IMR-90 (cell line): Measurements from ENCODE around the gene IRF2BP2. TPM values are rescaled to one million over a fixed set of nuclear protein-coding genes. Genes with fewer than 3 reads are reported as not detected.

ENCODE experiments used
- ATAC-seq: fragments of 200-7000 bp; cut with Tn5 transposase; 2 replicates; pipeline ENCODE4 v1.9.1; 2020; ENCODE audit warnings: low read depth, mild to moderate bottlenecking, moderate library complexity
- BruUV-seq: library from RNA; stranded (reverse); fragments of 400-500 nt; replicated peaks from 2 replicates; lab custom pipeline; 2021; lab: Mats Ljungman, UMichigan
- CTCF ChIA-PET: fragments of 300-600 bp; formaldehyde crosslinking; extraction: SDS; loops from one replicate; lab custom pipeline; 2021; ENCODE audit warnings: antibody characterized with exemption; lab: Yijun Ruan, JAX
- POLR2A ChIA-PET: fragments of 300-600 bp; sonication (Branson Sonifier 250); formaldehyde crosslinking; loops from one replicate; lab custom pipeline; 2022; ENCODE audit warnings: antibody characterized with exemption; ENCODE audit not compliant: unreplicated experiment; lab: Charles Lee
- DNase-seq: peaks from one replicate; pipeline ENCODE4 v3.0.0; 2013
- H2AFZ ChIP-seq: replicated peaks from 2 replicates; pipeline ENCODE3; 2013; ENCODE audit warnings: low read length, mild to moderate bottlenecking; ENCODE audit not compliant: poor library complexity
- H2AK5ac ChIP-seq: 2 replicates; pipeline ENCODE4 v1.6.1; 2013; ENCODE audit warnings: low read depth, low read length, inconsistent platforms
- H2AK9ac ChIP-seq: replicated peaks from 2 replicates; pipeline ENCODE3; 2013; ENCODE audit warnings: mild to moderate bottlenecking, low read depth, low read length, moderate library complexity; ENCODE audit not compliant: poor library complexity
- H2BK120ac ChIP-seq: 2 replicates; pipeline ENCODE4 v1.6.1; 2013; ENCODE audit warnings: low read depth, low read length, inconsistent platforms
- H2BK15ac ChIP-seq: 3 replicates; pipeline ENCODE4 v1.6.1; 2013; ENCODE audit warnings: low read depth, low read length, inconsistent platforms
- H2BK20ac ChIP-seq: 2 replicates; pipeline ENCODE4 v1.6.1; 2013; ENCODE audit warnings: low read depth, mild to moderate bottlenecking, inconsistent platforms, low read length, moderate library complexity
- H2BK5ac ChIP-seq: 2 replicates; pipeline ENCODE4 v1.6.1; 2013; ENCODE audit warnings: mild to moderate bottlenecking, low read depth, low read length, inconsistent platforms; ENCODE audit not compliant: poor library complexity, severe bottlenecking
- H3K14ac ChIP-seq: replicated peaks from 2 replicates; pipeline ENCODE4 v1.6.1; 2013; ENCODE audit warnings: low read depth, low read length, inconsistent platforms
- H3K18ac ChIP-seq: 2 replicates; pipeline ENCODE4 v1.6.1; 2013; ENCODE audit warnings: low read depth, low read length, control low read depth
- H3K23ac ChIP-seq: 2 replicates; pipeline ENCODE4 v1.6.1; 2013; ENCODE audit warnings: low read depth, low read length, inconsistent platforms
- H3K27ac ChIP-seq: 2 replicates; pipeline ENCODE4 v1.5.1; 2013; ENCODE audit warnings: mild to moderate bottlenecking, control low read depth, low read length; ENCODE audit not compliant: insufficient read depth
- H3K27me3 ChIP-seq: 2 replicates; pipeline ENCODE4 v1.6.1; 2013; ENCODE audit warnings: low read length; ENCODE audit not compliant: control insufficient read depth, insufficient read depth
- H3K36me3 ChIP-seq: 2 replicates; pipeline ENCODE4 v1.6.1; 2013; ENCODE audit warnings: low read length, mixed read lengths; ENCODE audit not compliant: control insufficient read depth, insufficient read depth
- H3K4ac ChIP-seq: 2 replicates; pipeline ENCODE4 v1.6.1; 2013; ENCODE audit warnings: low read depth, low read length, inconsistent platforms
- H3K4me1 ChIP-seq: 2 replicates; pipeline ENCODE4 v1.6.1; 2013; ENCODE audit warnings: low read length, mixed read lengths; ENCODE audit not compliant: control insufficient read depth, insufficient read depth
- H3K4me2 ChIP-seq: 2 replicates; pipeline ENCODE4 v1.6.1; 2013; ENCODE audit warnings: low read depth, mild to moderate bottlenecking, control low read depth, low read length, moderate library complexity
- H3K4me3 ChIP-seq: 2 replicates; pipeline ENCODE4 v1.5.1; 2013; ENCODE audit warnings: low read depth, mild to moderate bottlenecking, control low read depth, low read length, moderate library complexity; ENCODE audit not compliant: insufficient read depth
- H3K56ac ChIP-seq: 2 replicates; pipeline ENCODE4 v1.6.1; 2013; ENCODE audit warnings: low read length, inconsistent platforms; ENCODE audit not compliant: insufficient read depth; ENCODE audit errors: extremely low read depth
- H3K79me1 ChIP-seq, 2 experiments: 2 replicates each; pipeline ENCODE4 v1.6.1; 2013; ENCODE audit warnings: low read length in 2 of 2, inconsistent platforms in 1 of 2, low read depth in 1 of 2
- H3K9ac ChIP-seq: 2 replicates; pipeline ENCODE4 v1.6.1; 2013; ENCODE audit warnings: low read depth, low read length, control low read depth
- H3K9me1 ChIP-seq: 2 replicates; pipeline ENCODE4 v1.6.1; 2013; ENCODE audit warnings: low read length, inconsistent platforms; ENCODE audit not compliant: insufficient read depth
- H3K9me3 ChIP-seq: 2 replicates; pipeline ENCODE4 v1.6.1; 2013; ENCODE audit warnings: low read length; ENCODE audit not compliant: control insufficient read depth, insufficient read depth
- H4K20me1 ChIP-seq: 2 replicates; pipeline ENCODE4 v1.6.1; 2013; ENCODE audit warnings: low read length, inconsistent platforms; ENCODE audit not compliant: insufficient read depth
- H4K5ac ChIP-seq: 2 replicates; pipeline ENCODE4 v1.6.1; 2013; ENCODE audit warnings: mild to moderate bottlenecking, low read depth, low read length, control low read depth
- H4K8ac ChIP-seq, 2 experiments: 2 replicates each; pipeline ENCODE4 v1.6.1; 2013; ENCODE audit warnings: low read depth in 2 of 2, low read length in 2 of 2, control low read depth in 1 of 2, inconsistent platforms in 1 of 2
- H4K91ac ChIP-seq: 2 replicates; pipeline ENCODE4 v1.6.1; 2013; ENCODE audit warnings: low read depth, low read length, inconsistent platforms; ENCODE audit not compliant: insufficient read depth
- BHLHE40 ChIP-seq: fragments of 150-350 bp; IDR thresholded peaks from 2 replicates; pipeline ENCODE4 v1.6.1; 2016; ENCODE audit warnings: mild to moderate bottlenecking, low read depth, low read length
- CEBPB ChIP-seq: IDR thresholded peaks from 2 replicates; pipeline ENCODE4 v1.6.1; 2012; ENCODE audit warnings: low read depth, low read length, improper control_type of control experiment
- CHD1 ChIP-seq: IDR thresholded peaks from 2 replicates; pipeline ENCODE4 v1.6.1; 2012; ENCODE audit warnings: low read depth, low read length, improper control_type of control experiment
- FOS ChIP-seq: fragments of 150-350 bp; IDR thresholded peaks from 2 replicates; pipeline ENCODE4 v1.6.1; 2016; ENCODE audit warnings: low read depth, low read length
- MAFK ChIP-seq: IDR thresholded peaks from 2 replicates; pipeline ENCODE4 v1.6.1; 2012; ENCODE audit warnings: low read depth, low read length, improper control_type of control experiment
- MAZ ChIP-seq: IDR thresholded peaks from 2 replicates; pipeline ENCODE4 v1.6.1; 2012; ENCODE audit warnings: low read depth, mild to moderate bottlenecking, low read length, improper control_type of control experiment, moderate library complexity, borderline replicate concordance
- MXI1 ChIP-seq: IDR thresholded peaks from 2 replicates; pipeline ENCODE4 v1.6.1; 2012; ENCODE audit warnings: low read depth, mild to moderate bottlenecking, low read length, moderate library complexity, borderline replicate concordance
- NFE2L2 ChIP-seq: fragments of 150-350 bp; IDR thresholded peaks from 2 replicates; pipeline ENCODE4 v1.6.1; 2016; ENCODE audit warnings: low read depth, mild to moderate bottlenecking, low read length
- POLR2A ChIP-seq: IDR thresholded peaks from 2 replicates; pipeline ENCODE4 v1.6.1; 2012; ENCODE audit warnings: mild to moderate bottlenecking, low read depth, low read length
- RAD21 ChIP-seq: IDR thresholded peaks from 2 replicates; pipeline ENCODE4 v1.6.1; 2012; ENCODE audit warnings: low read length, improper control_type of control experiment
- RCOR1 ChIP-seq: IDR thresholded peaks from 2 replicates; pipeline ENCODE4 v1.6.1; 2012; ENCODE audit warnings: mild to moderate bottlenecking, low read length, improper control_type of control experiment; ENCODE audit not compliant: insufficient replicate concordance
- RFX5 ChIP-seq: IDR thresholded peaks from 2 replicates; pipeline ENCODE4 v1.8.0; 2012; ENCODE audit warnings: low read depth, mild to moderate bottlenecking, low read length, moderate library complexity
- SMC3 ChIP-seq: fragments of 150-350 bp; IDR thresholded peaks from 2 replicates; pipeline ENCODE4 v1.6.1; 2016; ENCODE audit warnings: low read depth, mild to moderate bottlenecking, antibody characterized with exemption, low read length, moderate library complexity
- WGBS, 2 experiments: methylation state at CpG; one replicate each; pipeline versions ENCODE4 v1.1.5 to v1.1.7; 2013; ENCODE audit warnings: missing lambda C conversion rate in 2 of 2; ENCODE audit not compliant: insufficient read length in 1 of 2; ENCODE audit errors: extremely low coverage in 2 of 2; 5-methylcytosine and 5-hydroxymethylcytosine counted together
- dilution Hi-C: fragments of 300-500 bp; cut with HindIII; formaldehyde crosslinking; loops from one replicate; pipeline ENCODE4 v1.14.3; 2018; ENCODE audit warnings: low sequenced_read_pairs; ENCODE audit not compliant: unreplicated experiment
- in situ Hi-C: fragments of 300-500 bp; cut with MboI; formaldehyde crosslinking; loops from 3 replicates; pipeline ENCODE4 v1.14.3; 2019; ENCODE audit warnings: low sequenced_read_pairs, inconsistent platforms, mixed read lengths
- intact Hi-C: fragments of 100-400 bp; cut with micrococcal nuclease; formaldehyde crosslinking; loops from 2 replicates; pipeline ENCODE4 v1.10.0; 2022
- polyA plus RNA-seq, 3 experiments: library from polyadenylated mRNA; depleted of rRNA; stranded (reverse); fragments of >200 nt; gene quantifications; 2 replicates each; pipeline ENCODE4 v1.2.3, GENCODE V29; 2012; ENCODE audit warnings: low replicate concordance in 1 of 3
- total RNA-seq: library from RNA; depleted of rRNA; stranded (reverse); fragments of >200 nt; gene quantifications from 2 replicates; pipeline ENCODE4 v1.2.3, GENCODE V29; 2012
- TF ChIP-seq, protein P1 (sequence below): conservative IDR thresholded peaks from 2 replicates; pipeline ENCODE4 v1.5.1; 2012; ENCODE audit warnings: mild to moderate bottlenecking, low read depth, low read length, improper control_type of control experiment
- TF ChIP-seq, protein P2 (sequence below): fragments of 150-350 bp; IDR thresholded peaks from 2 replicates; pipeline ENCODE4 v1.6.1; 2017; ENCODE audit warnings: mild to moderate bottlenecking, antibody characterized with exemption, low read length, low read depth
- TF ChIP-seq, protein P3 (sequence below): fragments of 150-350 bp; IDR thresholded peaks from 2 replicates; pipeline ENCODE4 v1.6.1; 2016; ENCODE audit warnings: low read depth, mild to moderate bottlenecking, low read length, moderate library complexity, borderline replicate concordance

The IRF2BP2 gene
- total and polyA plus RNA-seq, 2 of the 4 experiments (the other 2 are of a cell fraction) = 47.0 to 66.6 TPM

GRCh38 chr1:234647758-234648157 lies 37.8 kb upstream of the IRF2BP2 start:
- in situ Hi-C loops (no loop called here), dilution Hi-C loops (no loop called here), intact Hi-C loops (no loop called here)
- Histone ChIP-seq H3K27me3 (no peaks in the 10 kb centered on the region), H3K36me3 (no peaks in the 10 kb centered on the region), H2BK120ac (no peak overlapping the region), H3K9me3 (peaks cover 8% of the 10 kb centered on the region), H4K20me1 (no peaks in the 10 kb centered on the region), H4K5ac (no peak overlapping the region), H2AK5ac (no peak overlapping the region), H2AFZ (no peak overlapping the region), H4K8ac (no peak overlapping the region), H2BK5ac (no peak overlapping the region), H4K91ac (no peak overlapping the region), H3K4me3 (no peak overlapping the region), H3K23ac (no peak overlapping the region), H2BK15ac (no peak overlapping the region), H3K9ac (no peak overlapping the region), H3K4me2 (no peak overlapping the region), H2BK20ac (no peak overlapping the region), H3K14ac (no peak overlapping the region), H3K18ac (no peak overlapping the region), H3K4ac (no peak overlapping the region), H3K4me1 (no peaks in the 10 kb centered on the region), H3K27ac (no peak overlapping the region), H3K56ac (no peak overlapping the region), H3K9me1 (peaks cover 4% of the 10 kb centered on the region; the same call in 1 of the 2 replicates), H3K79me1 (no peaks in the 10 kb centered on the region), H2AK9ac (no peak overlapping the region)
- ATAC-seq = no peak
- ChIA-PET CTCF (no interaction called here), POLR2A (no interaction called here)
- WGBS, 2 experiments = 80% methylated on average over 1 of the region's 2 CpGs; no CpG with 5 or more reads in 1 of the 2 experiments
- no peak for DNase-seq
- BruUV-seq = no TSS peak
- TF ChIP-seq FOS (no peak), CHD1 (no peak), BHLHE40 (no peak), RFX5 (no peak), POLR2A (no peak), RCOR1 (no peak), CEBPB (no peak), RAD21 (no peak), NFE2L2 (no peak), MAFK (no peak), MXI1 (no peak), SMC3 (no peak), MAZ (no peak)
- TF ChIP-seq, protein P1, sequence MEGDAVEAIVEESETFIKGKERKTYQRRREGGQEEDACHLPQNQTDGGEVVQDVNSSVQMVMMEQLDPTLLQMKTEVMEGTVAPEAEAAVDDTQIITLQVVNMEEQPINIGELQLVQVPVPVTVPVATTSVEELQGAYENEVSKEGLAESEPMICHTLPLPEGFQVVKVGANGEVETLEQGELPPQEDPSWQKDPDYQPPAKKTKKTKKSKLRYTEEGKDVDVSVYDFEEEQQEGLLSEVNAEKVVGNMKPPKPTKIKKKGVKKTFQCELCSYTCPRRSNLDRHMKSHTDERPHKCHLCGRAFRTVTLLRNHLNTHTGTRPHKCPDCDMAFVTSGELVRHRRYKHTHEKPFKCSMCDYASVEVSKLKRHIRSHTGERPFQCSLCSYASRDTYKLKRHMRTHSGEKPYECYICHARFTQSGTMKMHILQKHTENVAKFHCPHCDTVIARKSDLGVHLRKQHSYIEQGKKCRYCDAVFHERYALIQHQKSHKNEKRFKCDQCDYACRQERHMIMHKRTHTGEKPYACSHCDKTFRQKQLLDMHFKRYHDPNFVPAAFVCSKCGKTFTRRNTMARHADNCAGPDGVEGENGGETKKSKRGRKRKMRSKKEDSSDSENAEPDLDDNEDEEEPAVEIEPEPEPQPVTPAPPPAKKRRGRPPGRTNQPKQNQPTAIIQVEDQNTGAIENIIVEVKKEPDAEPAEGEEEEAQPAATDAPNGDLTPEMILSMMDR = no peak
- TF ChIP-seq, protein P2, sequence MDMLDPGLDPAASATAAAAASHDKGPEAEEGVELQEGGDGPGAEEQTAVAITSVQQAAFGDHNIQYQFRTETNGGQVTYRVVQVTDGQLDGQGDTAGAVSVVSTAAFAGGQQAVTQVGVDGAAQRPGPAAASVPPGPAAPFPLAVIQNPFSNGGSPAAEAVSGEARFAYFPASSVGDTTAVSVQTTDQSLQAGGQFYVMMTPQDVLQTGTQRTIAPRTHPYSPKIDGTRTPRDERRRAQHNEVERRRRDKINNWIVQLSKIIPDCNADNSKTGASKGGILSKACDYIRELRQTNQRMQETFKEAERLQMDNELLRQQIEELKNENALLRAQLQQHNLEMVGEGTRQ = no peak
- TF ChIP-seq, protein P3, sequence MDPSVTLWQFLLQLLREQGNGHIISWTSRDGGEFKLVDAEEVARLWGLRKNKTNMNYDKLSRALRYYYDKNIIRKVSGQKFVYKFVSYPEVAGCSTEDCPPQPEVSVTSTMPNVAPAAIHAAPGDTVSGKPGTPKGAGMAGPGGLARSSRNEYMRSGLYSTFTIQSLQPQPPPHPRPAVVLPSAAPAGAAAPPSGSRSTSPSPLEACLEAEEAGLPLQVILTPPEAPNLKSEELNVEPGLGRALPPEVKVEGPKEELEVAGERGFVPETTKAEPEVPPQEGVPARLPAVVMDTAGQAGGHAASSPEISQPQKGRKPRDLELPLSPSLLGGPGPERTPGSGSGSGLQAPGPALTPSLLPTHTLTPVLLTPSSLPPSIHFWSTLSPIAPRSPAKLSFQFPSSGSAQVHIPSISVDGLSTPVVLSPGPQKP = no peak
